ENCODE data around the gene SVEP1.
"Not testable (repeated sequence)": the region's sequence is repeated elsewhere in the genome, so short reads cannot be mapped to it uniquely, and the experiment has no call there.

The SVEP1 gene

GRCh38 chr9:110575945-110576344, 3.6 kb downstream of the SVEP1 start:
- no peak for DNase-seq

- DNase-seq = no peak
Measured at GRCh38 chr9:110575169-110575568, 4.4 kb downstream of the SVEP1 start.

DNA sequence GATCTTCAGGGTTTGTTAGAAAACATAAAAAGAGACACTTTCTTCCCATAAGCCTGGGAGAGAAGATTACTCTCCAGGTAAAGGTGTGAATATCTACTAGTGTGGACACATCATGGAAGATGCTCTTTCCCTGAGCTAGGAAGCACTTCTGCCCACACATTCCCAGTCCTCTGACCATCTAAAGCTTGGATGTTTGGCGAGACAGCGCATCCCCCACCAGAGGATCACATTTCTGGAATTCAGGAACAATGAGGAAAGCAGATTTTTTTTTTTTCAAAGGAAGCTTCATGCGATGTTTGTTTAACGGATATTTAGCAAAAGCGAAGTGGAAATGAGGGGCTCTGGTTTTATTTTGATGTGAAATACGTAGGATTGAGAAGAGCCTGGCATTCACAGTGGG, 6.2 kb downstream of the SVEP1 start:
- DNase-seq = no peak

- no peak for DNase-seq
Measured at GRCh38 chr9:110571801-110572483, 7.6 kb downstream of the SVEP1 start.

DNA sequence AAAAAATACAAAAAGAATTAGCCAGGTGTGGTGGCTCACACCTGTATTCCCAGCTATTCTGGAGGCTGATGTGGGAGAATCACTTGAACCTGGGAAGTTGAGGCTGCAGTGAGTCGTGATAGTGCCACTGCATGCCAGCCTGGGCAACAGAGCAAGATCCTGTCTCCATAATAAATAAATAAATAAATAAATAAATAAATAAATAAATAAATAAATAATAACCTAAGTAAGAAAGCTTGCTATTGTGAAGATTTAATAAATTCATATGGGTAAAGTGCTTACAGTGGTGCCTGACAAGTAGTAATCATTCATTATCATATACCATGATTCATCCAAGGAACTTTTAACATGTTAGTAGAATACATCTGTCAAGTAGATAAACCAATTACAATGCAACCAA, 13.4 kb downstream of the SVEP1 start:
- no peak for DNase-seq

DNA sequence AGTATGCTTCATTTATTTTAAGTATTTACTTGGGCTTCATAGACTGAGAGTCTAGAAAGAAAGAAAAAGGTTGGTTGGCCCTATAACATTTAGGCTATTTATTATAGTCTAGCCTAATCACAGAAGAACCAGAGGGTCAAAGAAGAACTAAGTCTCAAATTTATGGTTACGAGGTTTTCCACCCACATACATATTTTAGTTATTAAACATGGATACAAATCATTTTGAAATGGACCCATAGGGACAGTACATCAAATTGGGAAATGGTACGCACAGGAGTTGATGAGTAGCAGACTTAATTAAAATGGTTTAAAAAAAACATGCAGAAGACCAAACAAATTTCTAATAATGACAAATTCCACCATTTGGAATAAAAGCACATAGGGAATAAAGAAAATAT, 17.7 kb downstream of the SVEP1 start:
- no peak for DNase-seq

DNA sequence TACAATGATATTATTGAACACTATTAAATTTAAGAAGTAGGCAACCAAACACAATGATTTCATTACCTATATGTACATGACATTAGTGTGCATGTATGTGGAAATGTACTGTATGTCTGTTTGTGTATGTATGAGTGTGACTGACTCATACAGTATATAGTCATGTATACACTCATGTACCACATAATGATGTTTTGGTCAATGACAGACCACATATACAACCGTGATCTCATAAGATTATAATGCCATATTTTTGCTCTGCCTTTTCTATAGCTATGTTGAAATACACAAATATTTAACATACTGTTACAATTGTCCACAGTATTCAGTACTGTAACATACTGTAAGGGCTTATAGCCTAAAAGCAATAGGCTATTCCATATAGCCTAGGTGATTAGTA, 19.7 kb downstream of the SVEP1 start:
- DNase-seq = no peak

- DNase-seq = no peak
Measured at GRCh38 chr9:110555551-110556331, 23.8 kb downstream of the SVEP1 start.

DNA sequence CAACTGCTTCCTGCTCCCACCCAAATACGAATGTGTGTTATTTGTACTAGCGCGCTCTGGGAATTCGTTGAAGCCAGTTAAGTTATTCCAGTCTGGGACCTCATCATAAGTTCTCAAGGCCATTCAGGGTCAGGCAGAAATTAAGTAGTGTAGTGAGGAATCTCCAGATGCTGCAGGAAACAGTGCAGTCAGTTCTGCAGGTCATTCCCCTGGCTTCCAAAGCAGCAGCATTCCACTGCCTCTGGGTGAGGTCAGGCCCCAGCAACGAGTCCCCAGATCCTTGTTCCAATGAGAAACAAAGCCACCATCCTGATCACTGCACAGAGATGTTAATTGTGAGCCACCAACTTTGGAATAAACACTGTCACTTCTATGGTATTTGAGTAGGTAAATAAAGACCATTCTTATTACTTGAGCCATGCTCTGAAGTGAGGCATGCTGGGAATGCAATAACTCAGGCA, 33.1 kb downstream of the SVEP1 start:
- DNase-seq = no peak

DNA sequence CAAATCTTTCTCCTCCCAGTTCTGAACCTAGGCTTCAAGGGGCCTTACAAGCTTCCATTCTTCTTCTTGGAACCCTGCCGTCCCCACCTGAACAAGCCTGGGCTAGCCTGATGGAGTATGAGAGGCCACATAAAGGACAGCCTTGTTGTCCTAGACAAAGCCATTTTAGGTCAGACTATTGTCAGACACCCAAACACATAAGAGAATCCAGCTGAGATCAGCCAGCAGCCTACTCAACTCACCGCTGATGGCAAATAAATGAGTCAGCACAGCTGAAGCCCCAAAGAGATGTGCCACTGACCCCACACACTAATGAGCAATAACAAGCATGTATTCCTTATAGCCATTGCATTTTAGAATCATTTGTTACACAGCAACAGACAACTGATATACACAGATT, 33.8 kb downstream of the SVEP1 start:
- no peak for DNase-seq

DNA sequence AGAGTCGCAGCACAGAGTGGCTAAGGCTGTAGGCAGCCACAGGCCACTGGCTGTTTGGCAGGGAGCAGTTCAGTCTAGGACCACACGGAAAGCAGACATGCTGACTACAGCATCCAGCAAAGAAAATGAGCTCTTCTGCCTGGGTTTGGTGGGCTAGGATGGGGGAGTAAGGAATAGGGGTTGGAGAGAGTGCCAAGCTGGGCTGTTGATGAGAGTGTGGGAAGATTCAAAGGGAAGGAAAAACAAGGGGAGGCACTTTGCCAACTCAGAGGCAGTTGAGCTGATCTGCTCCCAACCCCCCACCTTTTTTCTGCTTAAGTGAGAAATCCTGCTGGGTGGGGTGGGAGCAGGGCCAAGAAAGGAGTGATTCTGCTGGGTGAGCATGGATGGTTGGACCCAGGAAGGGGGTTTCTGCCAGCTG, 35.9 kb downstream of the SVEP1 start:
- DNase-seq = no peak

DNA sequence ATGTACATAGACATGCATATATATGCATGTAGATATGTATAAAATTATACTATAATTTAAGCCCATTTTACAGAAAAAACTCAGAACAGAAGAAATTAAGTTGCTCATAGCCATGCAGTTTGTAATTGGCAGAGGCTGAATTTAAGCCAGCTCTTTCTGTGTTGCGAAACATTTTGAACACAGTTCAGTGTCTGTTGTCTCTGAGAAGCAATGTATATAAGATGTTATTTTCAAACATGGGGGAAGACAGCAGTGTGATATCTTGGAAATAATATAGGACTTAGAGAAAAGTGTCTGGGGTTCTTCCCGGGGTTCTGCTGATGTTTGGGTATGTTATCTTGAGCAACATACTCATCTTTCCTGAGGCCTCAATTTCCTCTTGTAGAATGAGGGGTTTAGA, 37.6 kb downstream of the SVEP1 start:
- DNase-seq = no peak

DNA sequence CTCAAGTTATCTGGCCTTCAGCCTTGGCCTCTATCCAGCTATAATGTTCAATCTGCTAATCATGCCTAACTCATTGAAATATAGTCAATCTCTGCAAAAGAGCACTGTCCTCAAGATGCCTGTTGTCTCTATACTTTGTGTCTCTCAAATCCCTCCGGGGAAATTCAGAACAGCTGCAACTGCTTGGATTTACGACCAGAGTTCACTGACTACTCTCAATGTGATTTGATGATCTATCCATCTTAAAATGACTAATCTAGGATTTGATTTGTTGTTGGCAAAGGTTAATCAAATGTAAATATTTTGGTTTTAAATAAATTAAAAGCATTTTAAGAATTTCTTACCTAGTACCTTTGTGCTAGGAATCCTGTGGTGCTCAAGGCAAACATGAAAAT, 40.9 kb downstream of the SVEP1 start:
- DNase-seq = no peak

- DNase-seq = no peak
Measured at GRCh38 chr9:110537841-110538646, 41.5 kb downstream of the SVEP1 start.

- DNase-seq = no peak
Measured at GRCh38 chr9:110536822-110537221, 42.7 kb downstream of the SVEP1 start.

- DNase-seq = not testable (repeated sequence)
Measured at GRCh38 chr9:110534162-110534561, 45.4 kb downstream of the SVEP1 start.

GRCh38 chr9:110532908-110533665, 46.5 kb downstream of the SVEP1 start:
- no peak for DNase-seq

DNA sequence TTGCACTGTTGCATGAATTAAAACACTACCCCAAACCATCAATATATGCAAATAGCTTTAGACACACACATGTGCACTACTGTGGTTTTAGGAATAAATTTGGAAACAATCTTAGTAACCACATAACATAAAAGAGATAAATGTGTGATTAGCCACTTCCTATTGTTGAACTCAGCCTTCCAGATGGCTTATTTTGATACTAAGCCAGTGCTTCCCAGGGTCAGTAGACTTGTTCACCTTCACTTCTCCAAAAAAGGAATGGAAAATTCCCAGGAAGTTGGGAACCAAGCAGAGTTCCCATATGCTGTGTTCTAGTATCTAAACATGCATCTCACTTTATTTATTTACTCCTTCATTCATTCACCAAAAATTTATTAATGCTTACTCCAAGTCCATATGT, 47.8 kb downstream of the SVEP1 start:
- no peak for DNase-seq

- DNase-seq = not testable (repeated sequence)
Measured at GRCh38 chr9:110531241-110531640, 48.3 kb downstream of the SVEP1 start.

DNA sequence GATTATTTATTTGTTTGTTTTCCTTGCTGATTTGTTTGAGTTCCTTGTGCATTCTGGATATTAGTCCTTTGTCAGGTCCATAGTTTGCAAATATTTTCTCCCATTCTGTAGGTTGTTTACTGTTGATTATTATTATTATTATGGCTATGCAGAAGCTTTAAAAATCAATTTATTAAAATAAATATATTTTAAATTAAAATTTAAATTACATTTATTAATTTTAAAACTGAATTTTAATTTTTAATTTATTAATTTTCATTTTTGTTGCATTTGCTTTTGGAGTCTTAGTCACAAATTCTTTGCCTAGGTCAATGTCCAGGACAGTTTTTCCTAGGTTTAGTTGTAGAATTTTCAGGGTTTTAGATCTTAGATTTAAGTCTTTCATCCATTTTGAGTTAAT, 50.9 kb downstream of the SVEP1 start:
- no peak for DNase-seq

- no peak for DNase-seq
Measured at GRCh38 chr9:110526426-110526825, 53.1 kb downstream of the SVEP1 start.

DNA sequence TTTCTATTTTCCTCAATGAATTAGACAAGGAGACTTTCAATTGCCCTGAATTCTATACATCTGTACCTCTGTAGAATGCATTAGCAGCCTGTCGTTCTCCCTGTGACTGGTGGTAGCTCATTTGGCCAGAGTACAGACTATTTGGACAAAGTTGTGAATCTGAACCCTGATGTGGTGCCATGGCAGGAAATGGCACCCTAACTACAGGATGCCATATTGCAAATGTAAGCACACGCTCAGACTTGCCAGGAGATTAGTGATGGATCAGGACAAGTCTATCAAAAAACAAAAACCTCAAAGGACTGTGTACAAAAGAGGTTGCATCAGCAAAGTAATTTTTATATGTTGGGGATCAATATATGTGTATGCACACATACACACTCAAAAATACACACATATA, 58.3 kb downstream of the SVEP1 start:
- no peak for DNase-seq

Measured in activated T-cell treated with anti-CD3 and anti-CD28 coated beads, Interleukin-2, amount 50 U/mL, for 48 hours (primary cell).